ENCODE results near the gene IL37.

IL37 gene, protein sequence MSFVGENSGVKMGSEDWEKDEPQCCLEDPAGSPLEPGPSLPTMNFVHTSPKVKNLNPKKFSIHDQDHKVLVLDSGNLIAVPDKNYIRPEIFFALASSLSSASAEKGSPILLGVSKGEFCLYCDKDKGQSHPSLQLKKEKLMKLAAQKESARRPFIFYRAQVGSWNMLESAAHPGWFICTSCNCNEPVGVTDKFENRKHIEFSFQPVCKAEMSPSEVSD

GRCh38 chr2:112910865-112911264 lies at the start of gene IL37:
IL37 (plus strand) TSS chr2:112911165; CDS start chr2:112913013, 1,848 bp downstream.
- Histone ChIP-seq H3K9ac (no peak within 1 kb of the TSS), H3K27ac (no peak within 1 kb of the TSS), H3K4me2 (ENCODE audit: low read length) (no peak within 1 kb of the TSS), H2AFZ (no peak within 1 kb of the TSS), H3K36me3 (ENCODE audit: control insufficient read depth, insufficient read depth, low read length) (no peaks in the 10 kb centered on the region), H3K79me2 (no peaks in the 10 kb centered on the region), H3K27me3 (ENCODE audit: control insufficient read depth, insufficient read depth, low read length) (no peaks in the 10 kb centered on the region), H3K4me1 (no peaks in the 10 kb centered on the region), H3K4me3 (ENCODE audit: low read depth, low read length) (no peak within 1 kb of the TSS), H3K9me3 (ENCODE audit: control insufficient read depth, low read length) (no peaks in the 10 kb centered on the region)
- TF ChIP-seq, protein P1, sequence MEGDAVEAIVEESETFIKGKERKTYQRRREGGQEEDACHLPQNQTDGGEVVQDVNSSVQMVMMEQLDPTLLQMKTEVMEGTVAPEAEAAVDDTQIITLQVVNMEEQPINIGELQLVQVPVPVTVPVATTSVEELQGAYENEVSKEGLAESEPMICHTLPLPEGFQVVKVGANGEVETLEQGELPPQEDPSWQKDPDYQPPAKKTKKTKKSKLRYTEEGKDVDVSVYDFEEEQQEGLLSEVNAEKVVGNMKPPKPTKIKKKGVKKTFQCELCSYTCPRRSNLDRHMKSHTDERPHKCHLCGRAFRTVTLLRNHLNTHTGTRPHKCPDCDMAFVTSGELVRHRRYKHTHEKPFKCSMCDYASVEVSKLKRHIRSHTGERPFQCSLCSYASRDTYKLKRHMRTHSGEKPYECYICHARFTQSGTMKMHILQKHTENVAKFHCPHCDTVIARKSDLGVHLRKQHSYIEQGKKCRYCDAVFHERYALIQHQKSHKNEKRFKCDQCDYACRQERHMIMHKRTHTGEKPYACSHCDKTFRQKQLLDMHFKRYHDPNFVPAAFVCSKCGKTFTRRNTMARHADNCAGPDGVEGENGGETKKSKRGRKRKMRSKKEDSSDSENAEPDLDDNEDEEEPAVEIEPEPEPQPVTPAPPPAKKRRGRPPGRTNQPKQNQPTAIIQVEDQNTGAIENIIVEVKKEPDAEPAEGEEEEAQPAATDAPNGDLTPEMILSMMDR (IDR thresholded peaks at IDR 0.05) = no peak

GRCh38 chr2:112864072-112864471 lies 46.9 kb upstream of the IL37 start:
- Histone ChIP-seq H3K4me1 (no peaks in the 10 kb centered on the region), H3K36me3 (ENCODE audit: control insufficient read depth, insufficient read depth, low read length) (no peaks in the 10 kb centered on the region), H3K27me3 (ENCODE audit: control insufficient read depth, insufficient read depth, low read length) (no peaks in the 10 kb centered on the region), H3K4me2 (ENCODE audit: low read length) (no peak overlapping the region), H3K4me3 (ENCODE audit: low read depth, low read length) (no peak overlapping the region), H3K27ac (no peak overlapping the region), H3K9ac (no peak overlapping the region), H2AFZ (no peak overlapping the region), H3K9me3 (ENCODE audit: control insufficient read depth, low read length) (no peaks in the 10 kb centered on the region), H3K79me2 (no peaks in the 10 kb centered on the region)
- TF ChIP-seq, protein P1 (IDR thresholded peaks at IDR 0.05) = no peak

DNA sequence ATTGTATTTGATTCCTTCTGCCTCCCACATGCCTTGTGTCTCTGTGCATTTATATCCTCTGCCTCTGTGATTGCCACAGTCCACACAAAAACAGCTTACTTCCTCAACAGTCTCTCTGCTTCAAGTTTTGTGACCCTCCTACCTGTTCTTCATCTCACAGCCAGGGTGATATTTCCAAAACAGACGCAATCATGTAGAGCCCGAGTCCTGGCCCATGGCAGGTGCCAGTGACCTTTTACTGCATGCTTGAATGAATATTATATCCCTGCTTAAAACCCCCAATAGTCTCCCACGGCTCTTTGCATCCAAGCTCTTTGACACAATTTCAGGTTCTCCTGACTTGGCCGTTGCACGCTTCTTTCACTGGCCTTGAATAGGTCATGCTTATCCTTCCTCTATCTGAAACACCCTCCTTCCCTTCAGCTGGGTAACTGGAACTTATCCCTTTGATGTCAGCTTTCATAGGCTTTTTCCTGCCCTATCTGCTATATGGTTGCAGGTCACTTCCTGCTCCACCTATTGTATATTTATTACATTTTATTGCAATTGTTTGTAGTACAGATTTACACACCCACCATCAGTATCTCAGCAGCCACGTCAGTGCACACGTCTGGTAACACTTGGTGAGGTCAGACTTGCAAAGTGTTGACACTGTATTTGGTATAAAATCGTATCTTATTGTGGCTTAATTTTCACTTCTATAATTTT lies 44.7 kb upstream of the IL37 start:
- no peak overlapping the region for H3K4me2 ChIP-seq (ENCODE audit: low read length)
- no peak overlapping the region for H2AFZ ChIP-seq
- H3K9me3 ChIP-seq (ENCODE audit: control insufficient read depth, low read length) = no peaks in the 10 kb centered on the region
- no peaks in the 10 kb centered on the region for H3K27me3 ChIP-seq (ENCODE audit: control insufficient read depth, insufficient read depth, low read length)
- TF ChIP-seq, protein P1 (IDR thresholded peaks at IDR 0.05) = no peak
- H3K27ac ChIP-seq = no peak overlapping the region
- H3K79me2 ChIP-seq = no peaks in the 10 kb centered on the region
- no peak overlapping the region for H3K4me3 ChIP-seq (ENCODE audit: low read depth, low read length)
- no peak overlapping the region for H3K9ac ChIP-seq
- no peaks in the 10 kb centered on the region for H3K4me1 ChIP-seq
- no peaks in the 10 kb centered on the region for H3K36me3 ChIP-seq (ENCODE audit: control insufficient read depth, insufficient read depth, low read length)

GRCh38 chr2:112867701-112868631 lies 43.0 kb upstream of the IL37 start:
- no peak overlapping the region for H2AFZ ChIP-seq
- H3K9me3 ChIP-seq (ENCODE audit: control insufficient read depth, low read length) = no peaks in the 10 kb centered on the region
- no peaks in the 10 kb centered on the region for H3K4me1 ChIP-seq
- no peak overlapping the region for H3K4me2 ChIP-seq (ENCODE audit: low read length)
- TF ChIP-seq, protein P1 (IDR thresholded peaks at IDR 0.05) = no peak
- no peaks in the 10 kb centered on the region for H3K27me3 ChIP-seq (ENCODE audit: control insufficient read depth, insufficient read depth, low read length)
- H3K27ac ChIP-seq = no peak overlapping the region
- H3K36me3 ChIP-seq (ENCODE audit: control insufficient read depth, insufficient read depth, low read length) = no peaks in the 10 kb centered on the region
- H3K4me3 ChIP-seq (ENCODE audit: low read depth, low read length) = no peak overlapping the region
- H3K9ac ChIP-seq = no peak overlapping the region
- H3K79me2 ChIP-seq = no peaks in the 10 kb centered on the region

All from parathyroid adenoma (tissue), 2 donors.